Adrenal gland (tissue), 12 donors: ENCODE measurements around the gene PMEPA1. TPM values are rescaled to one million over a fixed set of nuclear protein-coding genes. Genes with fewer than 3 reads are reported as not detected.
A peak's percentile ranks its signal among the peaks of the same experiment; 100 is the strongest.

Experiments used
- DNase-seq, 7 donors: peaks; one replicate each; pipeline ENCODE4 v3.0.0-alpha.2; 2019 to 2020
- H3K27ac ChIP-seq, 5 donors: fragments of 200-600 bp; sonication (generic) in 4 of 5; 1 replicate in 3 of 5; 2 replicates in 2 of 5; pipeline versions ENCODE4 v1.5.1 to v1.8.0; 2016 to 2020; ENCODE audit warnings: mild to moderate bottlenecking in 1 of 5
- H3K27me3 ChIP-seq: fragments of 200-600 bp; 2 replicates; pipeline ENCODE4 v1.8.0; 2021
- H3K36me3 ChIP-seq, 2 donors: fragments of 200-600 bp; replicated peaks in 1 of 2; 1 replicate in 1 of 2; 2 replicates in 1 of 2; pipeline versions ENCODE4 v1.5.1 to v1.8.0; 2018 to 2022
- H3K4me1 ChIP-seq, 2 donors: fragments of 200-600 bp; replicated peaks in 1 of 2; 1 replicate in 1 of 2; 2 replicates in 1 of 2; pipeline versions ENCODE4 v1.5.1 to v1.8.0; 2018 to 2021
- H3K4me3 ChIP-seq, 4 donors: fragments of 200-600 bp; sonication (generic) in 3 of 4; one replicate each; pipeline ENCODE4 v1.5.1; 2016 to 2018
- H3K9me3 ChIP-seq, 3 donors: fragments of 200-600 bp; sonication (generic) in 1 of 3; replicated peaks in 1 of 3; 1 replicate in 2 of 3; 2 replicates in 1 of 3; pipeline versions ENCODE4 v1.5.1 to v1.8.0; 2016 to 2021
- CTCF ChIP-seq, 6 experiments: fragments of 450-650 bp in 4 of 6; fragments of 200-600 bp in 2 of 6; sonication (generic) in 1 of 6; IDR thresholded peaks; 1 replicate in 5 of 6; 2 replicates in 1 of 6; pipeline versions ENCODE4 v1.5.1 to v1.8.0; 2016 to 2021; ENCODE audit warnings: antibody characterized with exemption in 6 of 6, mild to moderate bottlenecking in 2 of 6, moderate library complexity in 1 of 6
- POLR2A ChIP-seq, 2 donors: fragments of 450-650 bp; IDR thresholded peaks; one replicate each; pipeline ENCODE4 v1.6.1; 2017; ENCODE audit warnings: antibody characterized with exemption in 2 of 2, mild to moderate bottlenecking in 2 of 2, moderate library complexity in 1 of 2
- WGBS, 4 donors: extraction: QIAGEN DNeasy Blood & Tissue Kit in 2 of 4; methylation state at CpG; one replicate each; pipeline versions ENCODE4 v1.1.5 to v1.1.7; 2013 to 2017; 5-methylcytosine and 5-hydroxymethylcytosine counted together
- intact Hi-C, 2 donors: fragments of 100-400 bp; cut with DNase I; formaldehyde crosslinking; loops; one replicate each; pipeline versions ENCODE4 v1.14.1 to v1.15.0; 2022 to 2023
- polyA plus RNA-seq, 3 donors: library from polyadenylated mRNA; stranded (reverse); fragments of 200-250 nt in 2 of 3; fragments of 350-450 nt in 1 of 3; fragmentation: Illumina TruSeq in 1 of 3; extraction: RNeasy Lipid Tissue Mini Kit (QIAGEN cat#74804) in 1 of 3; gene quantifications; one replicate each; pipeline ENCODE4 v1.2.3, GENCODE V29; 2013 to 2014
- total RNA-seq, 9 donors: library from RNA; depleted of rRNA in 4 of 9; stranded (reverse); fragments of >200 nt in 4 of 9; fragments of 120-200 nt in 1 of 9; fragmentation: NEBNext Ultra II Directional in 1 of 9; extraction: Animal tissue kit (Norgen Biotek cat#: 25700) in 1 of 9; gene quantifications; one replicate each; pipeline versions ENCODE4 v1.1.0 to v1.2.4, GENCODE V29; 2013 to 2023
- donor health status: healthy with polysubstance abuse.
- donor health status: Bipolar disorder and iron deficiency.
- donor health status: DM: yes; HTN: yes; CAD: no.
- donor health status: DM: no; HTN: no; CAD: no.
- donor health status: DM: no; HTN: no; CAD: no.
- donor health status: DM: yes; HTN: yes; CAD: no.

Gene PMEPA1
- total and polyA plus RNA-seq, 12 donors, result 1.2 to 36.0 (median 10.0) TPM

- Histone ChIP-seq H3K4me3 (no peak overlapping the region), H3K27me3 (no peaks in the 10 kb centered on the region), H3K27ac (no peak overlapping the region), H3K9me3 (no peaks in the 10 kb centered on the region), H3K36me3 (peaks cover 0 to 5% of the 10 kb centered on the region in 2 donors), H3K4me1 (no peaks in the 10 kb centered on the region)
- no peak for DNase-seq
- no peak for TF ChIP-seq POLR2A (IDR thresholded peaks at IDR 0.05)
- TF ChIP-seq CTCF (IDR thresholded peaks at IDR 0.05), result no peak
- WGBS, 4 donors, result 61 to 69% (median 64%) methylated on average over 9 to 12 of the region's 12 CpGs
- intact Hi-C loops, result no loop called here
Observed at GRCh38 chr20:57647006-57647932, 62.5 kb downstream of the PMEPA1 start.

GRCh38 chr20:57638895-57639236, 70.9 kb downstream of the PMEPA1 start:
- no peak overlapping the region for H3K4me3 ChIP-seq
- H3K27me3 ChIP-seq, result no peaks in the 10 kb centered on the region
- no peak for TF ChIP-seq POLR2A (IDR thresholded peaks at IDR 0.05)
- TF ChIP-seq CTCF (IDR thresholded peaks at IDR 0.05), result no peak
- no peak overlapping the region for H3K27ac ChIP-seq
- peaks cover 0 to 4% (median 0%) of the 10 kb centered on the region in 3 donors for H3K9me3 ChIP-seq
- intact Hi-C loops, result no loop called here
- no peaks in the 10 kb centered on the region for H3K36me3 ChIP-seq
- WGBS, 4 donors, result 80 to 90% (median 85%) methylated on average over 5 of the region's 5 CpGs
- H3K4me1 ChIP-seq, result no peaks in the 10 kb centered on the region
- DNase-seq, result no peak

- H3K27me3 ChIP-seq, result no peaks in the 10 kb centered on the region
- peaks cover 0 to 4% (median 0%) of the 10 kb centered on the region in 3 donors for H3K9me3 ChIP-seq
- intact Hi-C loops, result no loop called here
- H3K27ac ChIP-seq, result no peak overlapping the region
- no peak overlapping the region for H3K4me3 ChIP-seq
- no peaks in the 10 kb centered on the region for H3K36me3 ChIP-seq
- 46 to 53% (median 48%) methylated on average over 7 of the region's 7 CpGs for WGBS, 4 donors
- DNase-seq, result peak in 1 of 7 donors; percentile 47
- TF ChIP-seq CTCF (IDR thresholded peaks at IDR 0.05) (no peak), POLR2A (IDR thresholded peaks at IDR 0.05) (no peak)
- H3K4me1 ChIP-seq, result no peaks in the 10 kb centered on the region
Observed at GRCh38 chr20:57638173-57638894, 71.5 kb downstream of the PMEPA1 start.

GRCh38 chr20:57633945-57634491, 75.8 kb downstream of the PMEPA1 start:
- H3K4me3 ChIP-seq, result no peak overlapping the region
- no peaks in the 10 kb centered on the region for H3K4me1 ChIP-seq
- intact Hi-C loops, result no loop called here
- no peak for DNase-seq
- peaks cover 5% of the 10 kb centered on the region for H3K27me3 ChIP-seq
- H3K27ac ChIP-seq, result no peak overlapping the region
- H3K9me3 ChIP-seq, result no peaks in the 10 kb centered on the region
- H3K36me3 ChIP-seq, result no peaks in the 10 kb centered on the region
- TF ChIP-seq POLR2A (IDR thresholded peaks at IDR 0.05) (no peak), CTCF (IDR thresholded peaks at IDR 0.05) (no peak)
- WGBS, 4 donors, result 64 to 91% (median 87%) methylated on average over 2 of the region's 2 CpGs
